K562 (cell line): ENCODE results near the gene HSPE1. TPM values are rescaled to one million over a fixed set of nuclear protein-coding genes. Genes with fewer than 3 reads are reported as not detected.

ENCODE experiments used
- ATAC-seq: fragments of 200-7000 bp; cut with Tn5 transposase; 3 replicates; pipeline ENCODE4 v1.9.1; 2020; ENCODE audit warnings: moderate library complexity
- BruUV-seq: library from RNA; stranded (reverse); fragments of 400-500 nt; replicated peaks from 2 replicates; lab custom pipeline; 2021; lab: Mats Ljungman, UMichigan
- CTCF ChIA-PET: fragments of 300-600 bp; formaldehyde crosslinking; extraction: SDS; loops from one replicate; lab custom pipeline; 2021; ENCODE audit warnings: low intra/inter-chr PET ratio; lab: Yijun Ruan, JAX
- POLR2A ChIA-PET: fragments of 300-600, 350-650 bp; sonication (Branson Sonifier 250); formaldehyde crosslinking; extraction: SDS; loops from one replicate; lab custom pipeline; 2021; ENCODE audit warnings: antibody characterized with exemption, inconsistent platforms; lab: Yijun Ruan, JAX
- DNase-seq, 4 experiments: peaks; one replicate each; pipeline versions ENCODE4 v3.0.0 to v3.0.0-alpha.2; 2011 to 2018; ENCODE audit warnings: low spot score in 3 of 4, mixed read lengths in 3 of 4; ENCODE audit errors: extremely low read depth in 1 of 4
- FAIRE-seq: peaks from 2 replicates; lab custom pipeline; 2011; peaks lifted over from hg19 to GRCh38; lab: Jason Lieb, UNC
- H2AFZ ChIP-seq: 2 replicates; pipeline ENCODE4 v1.6.0; 2011; ENCODE audit warnings: low read depth, low read length, control low read depth, inconsistent platforms
- H3K27ac ChIP-seq: fragments of 200-600 bp; 3 replicates; pipeline ENCODE4 v1.8.0; 2011; ENCODE audit warnings: low read depth, mild to moderate bottlenecking, control low read depth, inconsistent platforms, low read length, moderate library complexity, mixed read lengths; ENCODE audit errors: extremely low read depth
- H3K27me3 ChIP-seq, 2 experiments: fragments of 300-600 bp in 1 of 2; 2 replicates in 1 of 2; 3 replicates in 1 of 2; pipeline versions ENCODE4 v1.6.0 to v1.8.0; 2011; ENCODE audit warnings: inconsistent platforms in 2 of 2, low read length in 2 of 2, mild to moderate bottlenecking in 1 of 2, mixed read lengths in 1 of 2, moderate library complexity in 1 of 2; ENCODE audit not compliant: control insufficient read depth in 2 of 2, insufficient read depth in 2 of 2
- H3K36me3 ChIP-seq: fragments of 300-600 bp; 3 replicates; pipeline ENCODE4 v1.8.0; 2011; ENCODE audit warnings: mild to moderate bottlenecking, low read length, inconsistent platforms; ENCODE audit not compliant: control insufficient read depth, insufficient read depth
- H3K4me1 ChIP-seq, 2 experiments: fragments of 200-600 bp in 1 of 2; replicated peaks in 1 of 2; 2 replicates in 1 of 2; 3 replicates in 1 of 2; pipeline versions ENCODE4 v1.5.1 to v1.8.0; 2011; ENCODE audit warnings: inconsistent platforms in 2 of 2, low read length in 2 of 2, mild to moderate bottlenecking in 1 of 2, mixed read lengths in 1 of 2, moderate library complexity in 1 of 2; ENCODE audit not compliant: control insufficient read depth in 2 of 2, insufficient read depth in 2 of 2
- H3K4me2 ChIP-seq: 2 replicates; pipeline ENCODE4 v1.6.1; 2011; ENCODE audit warnings: low read length, control low read depth, inconsistent platforms, mixed read lengths; ENCODE audit not compliant: insufficient read depth
- H3K4me3 ChIP-seq: fragments of 200-600 bp; sonication (generic), shearing (Covaris generic); 2 replicates; pipeline ENCODE4 v1.5.1; 2016; ENCODE audit warnings: control low read depth, inconsistent platforms
- H3K79me2 ChIP-seq: fragments of 200-600 bp; 3 replicates; pipeline ENCODE4 v1.8.0; 2011; ENCODE audit warnings: low read length, inconsistent platforms; ENCODE audit not compliant: control insufficient read depth, insufficient read depth
- H3K9ac ChIP-seq, 2 experiments: 2 replicates each; pipeline versions ENCODE4 v1.6.0 to v1.6.1; 2011; ENCODE audit warnings: low read depth in 2 of 2, low read length in 2 of 2, control low read depth in 1 of 2, inconsistent platforms in 1 of 2, mild to moderate bottlenecking in 1 of 2, mixed read lengths in 1 of 2; ENCODE audit not compliant: insufficient read depth in 1 of 2
- H3K9me1 ChIP-seq: one replicate; pipeline ENCODE4 v1.6.0; 2011; ENCODE audit warnings: inconsistent platforms, mild to moderate bottlenecking, low read length, moderate library complexity; ENCODE audit not compliant: control insufficient read depth, insufficient read depth
- H3K9me3 ChIP-seq: replicated peaks from 2 replicates; pipeline ENCODE4 v1.5.1; 2011; ENCODE audit warnings: low read depth, low read length, inconsistent platforms; ENCODE audit not compliant: control insufficient read depth, insufficient read depth
- H4K20me1 ChIP-seq: replicated peaks from 2 replicates; pipeline ENCODE4 v1.6.1; 2011; ENCODE audit warnings: low read length, inconsistent platforms, mixed read lengths; ENCODE audit not compliant: control insufficient read depth, insufficient read depth
- BRF2 ChIP-seq: IDR thresholded peaks from 3 replicates; pipeline ENCODE4 v1.6.1; 2011; ENCODE audit warnings: borderline replicate concordance, mild to moderate bottlenecking; ENCODE audit not compliant: insufficient read length, insufficient read depth
- CREBBP ChIP-seq: IDR thresholded peaks from one replicate; pipeline ENCODE4 v1.6.1; 2012; ENCODE audit warnings: low read depth, mild to moderate bottlenecking, control low read depth, inconsistent platforms, low read length
- ELF1 ChIP-seq: fragments of 200-800 bp; sonication (Bioruptor generic); IDR thresholded peaks from 2 replicates; pipeline ENCODE4 v1.6.1; 2016; ENCODE audit warnings: missing genetic modification characterization, missing compliant biosample characterization
- MBD1 ChIP-seq: fragments of 250-450 bp; sonication (Bioruptor Pico); IDR thresholded peaks from 2 replicates; pipeline ENCODE4 v1.8.0; 2022; ENCODE audit warnings: inconsistent platforms
- MNT ChIP-seq, 2 experiments: fragments of 450-650 bp; conservative IDR thresholded peaks; 2 replicates each; pipeline ENCODE4 v1.6.1; 2017; ENCODE audit warnings: mild to moderate bottlenecking in 2 of 2, moderate library complexity in 2 of 2
- WGBS: fragments of 100-300 bp; shearing (Covaris generic); methylation state at CpG from one replicate; pipeline ENCODE4 v1.1.6; 2016; ENCODE audit warnings: low coverage, mixed read lengths; ENCODE audit not compliant: insufficient coverage; ENCODE audit errors: missing lambda C conversion rate; 5-methylcytosine and 5-hydroxymethylcytosine counted together
- in situ Hi-C: fragments of 300-500 bp; cut with MboI; formaldehyde crosslinking; loops from 4 replicates; pipeline ENCODE4 v1.15.0; 2018; ENCODE audit warnings: inconsistent platforms, mixed read lengths
- intact Hi-C: fragments of 100-400 bp; cut with micrococcal nuclease; formaldehyde crosslinking; loops from 2 replicates; pipeline ENCODE4 v1.14.2; 2022
- polyA plus RNA-seq, 8 experiments: library from polyadenylated mRNA; depleted of rRNA in 4 of 8; stranded (reverse) in 5 of 8; unstranded in 3 of 8; fragments of >200 nt; fragmentation: Nextera tagmentation in 2 of 8; fragmentation: Illumina TruSeq in 1 of 8; extraction: Ambion mirVana in 2 of 8; extraction: Trizol in 1 of 8; gene quantifications; 2 replicates each; pipeline versions ENCODE4 v1.2.1 to v1.2.3, GENCODE V29; 2011 to 2014; ENCODE audit warnings: inconsistent platforms in 1 of 8, missing spikeins in 1 of 8
- total RNA-seq, 7 experiments: library from RNA; depleted of rRNA in 6 of 7; stranded (reverse); fragments of >200 nt in 6 of 7; fragmentation: Illumina TruSeq in 2 of 7; extraction: Trizol in 2 of 7; gene quantifications; 2 replicates each; pipeline versions ENCODE4 v1.2.1 to v1.2.3, GENCODE V29; 2011 to 2021; ENCODE audit warnings: low replicate concordance in 1 of 7
- TF ChIP-seq, protein P1 (sequence below): fragments of 250-450 bp; sonication (Bioruptor Pico); IDR thresholded peaks from 2 replicates; pipeline ENCODE4 v1.8.0; 2022; ENCODE audit warnings: inconsistent platforms, mild to moderate bottlenecking, moderate library complexity, borderline replicate concordance
- TF ChIP-seq, protein P2 (sequence below): fragments of 250-450 bp; sonication (Bioruptor Pico); IDR thresholded peaks from 2 replicates; pipeline ENCODE4 v1.9.0; 2021; ENCODE audit warnings: mild to moderate bottlenecking, inconsistent platforms

HSPE1 gene
- total and polyA plus RNA-seq, 9 of the 15 experiments (the other 6 are each of a cell fraction or from before 2014, with no cell fraction given), result 223 to 1,007 (median 612) TPM

GRCh38 chr2:197486175-197486574, 14.0 kb upstream of the HSPE1 start:
- H3K79me2 ChIP-seq, result peaks cover 7% of the 10 kb centered on the region; the same call in 1 of the 3 replicates
- no peak overlapping the region for H2AFZ ChIP-seq
- H3K4me1 ChIP-seq, result no peaks in the 10 kb centered on the region
- no peaks in the 10 kb centered on the region for H3K9me1 ChIP-seq
- H3K9ac ChIP-seq, result no peak overlapping the region
- no peaks in the 10 kb centered on the region for H3K27me3 ChIP-seq
- POLR2A ChIA-PET, result interaction anchor here (1.0 to 1.9 kb wide), 2 partner anchors 9 to 26 kb away, joined by 3 to 5 read pairs; no protein-coding TSS in a partner anchor
- H3K4me3 ChIP-seq, result no peak overlapping the region
- WGBS, result 80% methylated on average over 2 of the region's 2 CpGs
- H3K36me3 ChIP-seq, result peaks cover 51% of the 10 kb centered on the region
- ATAC-seq (peak; percentile 16), DNase-seq (no peak), FAIRE-seq (no peak)
- H3K9me3 ChIP-seq, result peaks cover 2% of the 10 kb centered on the region; the same call in 1 of the 2 replicates
- BruUV-seq, result no TSS peak
- intact Hi-C loops, result no loop called here
- H3K4me2 ChIP-seq, result no peak overlapping the region
- in situ Hi-C loops, result no loop called here
- no peak overlapping the region for H3K27ac ChIP-seq
- H4K20me1 ChIP-seq, result no peaks in the 10 kb centered on the region
- CTCF ChIA-PET, result no interaction called here
- TF ChIP-seq BRF2 (no peak), ELF1 (tag) (no peak), CREBBP (no peak), MBD1 (CRISPR knock-in tag) (no peak), MNT (conservative IDR thresholded peaks at IDR 0.05) (no peak)
- TF ChIP-seq, protein P1, sequence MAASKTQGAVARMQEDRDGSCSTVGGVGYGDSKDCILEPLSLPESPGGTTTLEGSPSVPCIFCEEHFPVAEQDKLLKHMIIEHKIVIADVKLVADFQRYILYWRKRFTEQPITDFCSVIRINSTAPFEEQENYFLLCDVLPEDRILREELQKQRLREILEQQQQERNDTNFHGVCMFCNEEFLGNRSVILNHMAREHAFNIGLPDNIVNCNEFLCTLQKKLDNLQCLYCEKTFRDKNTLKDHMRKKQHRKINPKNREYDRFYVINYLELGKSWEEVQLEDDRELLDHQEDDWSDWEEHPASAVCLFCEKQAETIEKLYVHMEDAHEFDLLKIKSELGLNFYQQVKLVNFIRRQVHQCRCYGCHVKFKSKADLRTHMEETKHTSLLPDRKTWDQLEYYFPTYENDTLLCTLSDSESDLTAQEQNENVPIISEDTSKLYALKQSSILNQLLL (CRISPR knock-in tag), result no peak
- TF ChIP-seq, protein P2, sequence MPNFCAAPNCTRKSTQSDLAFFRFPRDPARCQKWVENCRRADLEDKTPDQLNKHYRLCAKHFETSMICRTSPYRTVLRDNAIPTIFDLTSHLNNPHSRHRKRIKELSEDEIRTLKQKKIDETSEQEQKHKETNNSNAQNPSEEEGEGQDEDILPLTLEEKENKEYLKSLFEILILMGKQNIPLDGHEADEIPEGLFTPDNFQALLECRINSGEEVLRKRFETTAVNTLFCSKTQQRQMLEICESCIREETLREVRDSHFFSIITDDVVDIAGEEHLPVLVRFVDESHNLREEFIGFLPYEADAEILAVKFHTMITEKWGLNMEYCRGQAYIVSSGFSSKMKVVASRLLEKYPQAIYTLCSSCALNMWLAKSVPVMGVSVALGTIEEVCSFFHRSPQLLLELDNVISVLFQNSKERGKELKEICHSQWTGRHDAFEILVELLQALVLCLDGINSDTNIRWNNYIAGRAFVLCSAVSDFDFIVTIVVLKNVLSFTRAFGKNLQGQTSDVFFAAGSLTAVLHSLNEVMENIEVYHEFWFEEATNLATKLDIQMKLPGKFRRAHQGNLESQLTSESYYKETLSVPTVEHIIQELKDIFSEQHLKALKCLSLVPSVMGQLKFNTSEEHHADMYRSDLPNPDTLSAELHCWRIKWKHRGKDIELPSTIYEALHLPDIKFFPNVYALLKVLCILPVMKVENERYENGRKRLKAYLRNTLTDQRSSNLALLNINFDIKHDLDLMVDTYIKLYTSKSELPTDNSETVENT (CRISPR knock-in tag), result no peak
